ENCODE data around the gene TBC1D16.
"Not testable (repeated sequence)": the region's sequence is repeated elsewhere in the genome, so short reads cannot be mapped to it uniquely, and the experiment has no call there.

The TBC1D16 gene

DNA sequence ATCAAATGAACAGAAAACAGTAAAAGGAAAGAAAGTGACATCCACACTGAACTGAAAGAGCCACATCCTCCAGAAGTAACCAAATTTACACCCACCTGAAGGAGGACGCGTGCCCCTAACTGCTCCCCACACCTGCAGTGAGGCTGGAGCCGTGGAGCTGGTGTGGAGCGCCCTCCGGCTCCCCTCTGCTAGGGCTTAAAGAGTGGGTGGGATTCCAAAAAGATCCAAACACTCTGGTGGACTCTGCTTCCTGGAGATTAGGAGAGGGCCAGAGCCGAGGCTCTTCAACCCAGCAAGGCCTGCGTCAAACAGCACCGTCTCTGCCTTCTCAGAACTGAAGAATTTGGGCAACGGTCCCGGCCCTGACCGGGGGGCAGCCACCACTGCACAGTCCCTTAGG lies 16.0 kb upstream of the TBC1D16 start:
- DNase-seq, result no peak

DNA sequence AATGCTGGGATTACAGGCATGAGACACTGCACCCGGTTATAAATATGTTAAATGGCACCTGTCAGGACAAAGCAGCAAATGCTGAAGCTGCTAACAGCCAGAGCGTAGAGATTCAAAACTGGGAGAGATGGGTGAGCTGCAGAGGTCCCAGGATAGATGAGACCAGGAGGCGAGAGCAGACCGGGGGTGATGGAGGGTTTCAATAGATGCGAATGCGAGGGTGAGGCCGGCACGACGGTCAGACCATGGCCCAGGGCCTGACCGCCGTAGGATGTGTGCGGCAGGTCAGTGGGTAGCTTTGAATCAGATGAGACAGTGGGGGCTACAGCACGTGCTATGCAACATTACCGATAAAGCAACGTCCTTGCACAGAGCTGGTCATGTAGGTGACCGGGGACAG lies 15.0 kb upstream of the TBC1D16 start:
- no peak for DNase-seq

DNA sequence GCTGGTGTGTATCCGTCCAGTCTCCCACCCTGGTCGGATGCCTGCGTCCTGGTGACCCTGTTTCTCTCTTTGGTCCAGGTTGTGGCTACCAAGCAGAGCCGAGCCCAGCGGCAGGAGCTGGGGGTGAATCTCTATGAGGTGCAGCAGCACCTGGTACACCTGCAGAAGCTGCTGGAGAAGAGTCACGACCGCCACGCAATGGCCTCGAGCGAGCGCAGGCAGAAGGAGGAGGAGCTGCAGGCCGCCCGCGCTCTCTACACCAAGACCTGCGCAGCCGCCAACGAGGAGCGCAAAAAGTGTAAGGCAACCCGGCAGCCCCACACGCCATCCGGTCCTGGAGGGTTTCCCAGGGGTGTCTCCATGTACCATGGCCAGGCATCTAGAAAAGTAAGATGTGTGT lies 14.3 kb upstream of the TBC1D16 start:
- DNase-seq, result no peak

DNA sequence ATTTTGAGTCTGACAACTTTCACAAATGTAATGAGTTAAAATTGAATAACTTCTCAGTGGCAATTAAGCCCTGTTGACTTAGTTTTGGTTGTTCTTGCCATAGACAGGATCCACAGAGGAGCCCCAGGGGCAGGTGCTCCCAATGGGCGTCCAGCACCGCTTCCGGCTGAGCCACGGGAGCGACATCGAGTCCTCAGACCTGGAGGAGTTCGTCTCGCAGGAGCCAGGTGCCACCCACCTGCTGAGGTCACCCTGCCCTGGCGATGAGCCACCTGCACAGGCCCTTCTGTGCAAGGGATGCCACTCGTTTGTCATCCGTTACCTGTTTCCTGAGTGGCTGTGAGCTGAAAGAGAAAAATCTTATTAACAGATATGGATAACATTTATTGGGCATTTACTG lies 11.5 kb upstream of the TBC1D16 start:
- DNase-seq, result no peak

DNA sequence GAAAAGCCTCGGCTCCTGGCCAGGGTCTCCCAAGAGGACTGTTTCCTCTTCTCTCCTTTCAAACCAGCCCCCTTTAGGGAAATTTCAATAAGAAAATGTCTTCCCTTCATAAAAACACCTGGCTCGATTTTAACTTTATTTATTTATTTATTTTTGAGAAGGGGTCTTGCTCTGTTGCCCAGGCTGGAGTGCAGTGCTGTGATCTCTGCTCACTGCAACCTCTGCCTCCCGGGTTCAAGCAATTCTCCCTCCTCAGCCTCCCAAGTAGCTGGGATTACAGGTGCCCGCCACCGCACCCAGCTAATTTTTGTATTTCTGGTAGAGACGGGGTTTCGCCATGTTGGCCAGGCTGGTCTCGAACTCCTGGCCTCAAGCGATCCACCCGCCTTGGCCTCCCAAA lies 11.0 kb upstream of the TBC1D16 start:
- DNase-seq, result not testable (repeated sequence)

DNA sequence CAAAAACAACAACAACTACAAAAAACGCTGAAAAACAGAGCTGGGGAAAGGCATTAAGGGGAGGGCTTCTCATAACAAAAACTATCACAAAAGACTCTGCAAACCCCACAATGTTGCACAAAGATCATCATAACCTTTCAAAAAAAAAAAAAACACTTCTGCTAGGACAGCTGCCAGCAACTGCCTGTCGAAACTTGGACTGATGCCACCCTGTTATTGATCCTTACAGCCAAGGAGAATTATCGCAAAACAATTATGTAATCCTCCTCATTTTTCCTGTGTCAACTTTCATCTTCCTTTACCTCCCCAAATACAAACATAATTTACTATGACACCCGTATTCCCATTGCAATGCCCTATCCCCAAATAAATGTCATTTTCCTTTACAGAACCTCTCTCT lies 10.0 kb upstream of the TBC1D16 start:
- no peak for DNase-seq

DNA sequence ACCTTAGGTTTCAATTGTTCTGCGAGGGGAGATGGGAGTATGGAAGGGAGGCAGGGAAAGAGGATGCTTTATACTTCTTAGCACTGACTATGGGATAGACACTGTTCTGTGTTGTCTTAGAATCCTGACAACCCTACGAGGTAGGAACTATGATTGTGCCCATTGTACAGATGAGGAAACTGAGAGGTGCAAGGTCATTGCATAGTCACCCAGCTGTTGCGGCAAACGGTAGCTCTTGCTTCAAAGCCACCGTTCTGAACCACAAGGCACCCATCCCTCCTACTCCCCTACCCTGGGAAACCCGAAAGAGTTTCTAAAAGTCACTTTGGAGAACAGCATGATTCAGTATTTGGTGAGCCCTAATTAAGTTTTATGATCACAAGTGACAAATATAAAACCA lies 8.3 kb upstream of the TBC1D16 start:
- DNase-seq, result no peak

DNA sequence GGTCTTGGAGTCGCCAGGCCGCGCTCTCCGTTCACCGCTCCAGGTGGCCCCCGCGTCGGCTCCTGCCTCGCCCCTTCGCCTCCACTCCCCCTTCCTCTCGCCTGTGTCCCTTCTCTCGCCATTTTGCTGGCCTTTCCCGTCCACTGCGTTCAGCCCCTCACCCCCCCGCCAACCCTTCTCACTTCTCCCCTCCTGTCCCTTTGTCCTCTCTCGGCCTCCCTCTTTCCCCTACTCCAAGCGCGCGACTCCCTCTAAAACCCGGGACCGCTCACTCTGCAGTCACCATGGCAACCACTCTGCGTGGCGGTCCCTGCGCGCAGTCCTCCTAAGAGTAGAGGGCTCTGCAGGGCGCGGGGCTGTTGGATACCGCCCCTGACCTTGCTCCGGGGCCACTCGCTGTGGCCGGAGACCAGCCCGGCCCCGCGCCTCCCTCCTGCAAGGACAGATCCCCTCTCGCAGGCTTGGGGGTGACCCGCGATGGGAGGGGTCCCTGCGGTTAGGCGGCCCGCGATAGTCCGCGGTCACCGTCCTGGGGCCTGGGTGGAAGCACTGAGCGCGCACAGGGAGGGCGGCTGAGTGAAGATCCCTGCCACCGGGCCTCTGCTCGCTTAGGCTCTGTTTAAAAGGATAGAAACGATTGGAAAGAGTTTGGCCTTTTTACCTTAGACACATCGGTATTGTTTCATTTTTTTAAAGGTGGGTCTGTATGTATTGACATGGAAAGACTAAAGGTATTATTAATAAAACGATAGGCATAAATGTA lies 1.2 kb upstream of the TBC1D16 start:
- no peak for DNase-seq

DNA sequence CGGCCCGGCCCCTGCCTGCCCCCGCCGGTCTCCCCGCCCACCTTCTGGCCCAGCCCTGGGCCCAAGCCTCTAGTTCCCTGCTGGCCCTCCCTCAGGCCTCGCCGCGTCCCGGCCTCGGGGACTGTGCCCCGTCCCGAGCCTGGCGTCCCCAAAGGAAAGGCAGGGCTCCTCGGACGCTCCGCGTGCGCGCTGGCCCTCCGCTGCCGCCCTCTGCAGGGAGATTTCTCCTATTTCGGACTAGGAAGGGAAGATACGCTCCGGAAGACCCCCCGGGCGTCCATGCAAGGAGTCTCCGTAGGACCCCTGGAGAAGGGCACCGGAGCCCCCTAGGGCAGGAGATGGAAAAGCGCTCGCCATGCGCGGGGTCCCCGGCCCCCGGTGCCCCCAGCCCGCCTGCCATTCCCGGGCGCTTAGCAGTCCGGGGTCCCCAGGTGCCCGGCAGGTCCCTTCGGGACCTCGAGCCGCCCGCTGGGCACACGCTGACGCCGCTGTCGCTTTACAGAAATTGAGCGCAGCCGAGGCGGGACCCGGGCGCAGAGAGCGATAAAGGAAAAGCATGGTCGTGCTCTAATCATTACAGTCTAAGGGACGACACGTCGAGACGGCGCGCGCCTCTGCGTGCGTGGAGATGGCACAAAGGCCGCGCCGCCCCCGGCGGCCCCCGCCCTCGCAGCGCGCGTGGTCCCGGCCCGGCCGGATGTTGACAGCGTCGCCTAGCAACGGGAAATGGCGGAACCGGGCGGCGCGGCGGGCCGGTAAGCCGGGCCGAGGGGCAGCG lies 454 bp upstream of the TBC1D16 start, which contains the start of gene CCDC40:
Gene CCDC40, plus strand, starts transcription at position 706 of the 778 bp plus-strand sequence. Its CDS starts 21 bp downstream, at position 727.
- DNase-seq, result peak; percentile 37

DNA sequence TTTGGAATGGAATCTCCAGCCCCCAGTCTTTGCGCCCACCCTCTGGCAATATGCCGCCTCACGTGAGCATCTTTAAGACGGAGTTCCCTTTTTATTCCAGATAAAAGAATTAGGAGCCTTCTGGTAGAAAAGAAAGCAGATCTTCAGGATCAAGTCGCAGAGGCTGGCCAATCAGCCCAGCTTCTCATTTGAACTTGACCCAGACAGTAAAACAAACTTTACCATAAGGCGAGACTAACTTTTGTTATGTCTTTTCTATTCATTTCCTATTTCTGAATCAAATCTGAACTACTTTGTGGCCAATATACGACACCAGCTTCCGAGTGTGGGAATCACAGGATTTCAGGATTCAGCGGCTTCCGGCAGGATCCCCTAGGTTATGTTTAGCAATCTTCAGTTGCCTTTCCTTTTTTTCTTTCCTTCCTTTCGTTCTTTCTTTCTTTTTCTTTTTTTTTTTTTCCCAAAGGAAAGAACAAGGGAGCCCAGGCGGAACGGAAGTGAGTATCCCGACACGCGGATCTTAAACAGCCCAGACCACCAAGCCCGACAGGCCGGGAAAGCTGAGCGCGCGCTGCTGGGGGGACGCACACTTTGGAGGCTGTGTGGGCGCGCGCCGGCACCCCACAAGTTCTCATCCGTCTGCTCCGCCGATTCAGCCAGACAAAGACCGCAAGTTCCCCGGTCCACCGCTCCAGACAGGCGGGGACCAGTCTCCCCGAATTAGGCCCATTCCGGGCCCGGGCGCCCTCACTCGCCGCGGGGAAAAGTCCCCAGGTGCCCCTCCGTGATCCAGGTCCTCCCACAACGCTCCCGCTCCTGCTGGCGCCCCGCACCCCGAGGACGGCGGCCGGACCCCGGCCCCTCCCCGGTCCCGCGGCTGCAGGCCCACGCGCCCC lies 633 bp downstream of the TBC1D16 start:
- no peak for DNase-seq

DNA sequence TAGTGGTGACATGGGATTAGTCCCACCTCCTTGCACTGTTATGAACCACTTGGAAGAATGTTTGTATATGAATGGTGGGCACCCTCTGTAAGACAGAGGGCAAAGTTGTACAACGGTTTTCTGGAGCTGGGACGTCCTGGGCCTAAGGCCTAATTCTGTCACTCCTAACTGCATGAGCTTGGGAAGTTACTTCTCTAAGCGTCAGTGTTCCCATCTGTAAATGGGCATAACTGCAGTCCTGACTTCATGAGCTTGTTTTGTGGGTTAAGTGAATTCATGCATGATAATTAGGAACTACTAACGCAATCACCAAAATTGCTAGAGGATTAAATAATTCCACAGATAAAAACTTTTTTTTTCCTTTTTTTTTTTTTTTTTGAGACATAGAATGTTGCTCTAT lies 1.8 kb downstream of the TBC1D16 start:
- no peak for DNase-seq

DNA sequence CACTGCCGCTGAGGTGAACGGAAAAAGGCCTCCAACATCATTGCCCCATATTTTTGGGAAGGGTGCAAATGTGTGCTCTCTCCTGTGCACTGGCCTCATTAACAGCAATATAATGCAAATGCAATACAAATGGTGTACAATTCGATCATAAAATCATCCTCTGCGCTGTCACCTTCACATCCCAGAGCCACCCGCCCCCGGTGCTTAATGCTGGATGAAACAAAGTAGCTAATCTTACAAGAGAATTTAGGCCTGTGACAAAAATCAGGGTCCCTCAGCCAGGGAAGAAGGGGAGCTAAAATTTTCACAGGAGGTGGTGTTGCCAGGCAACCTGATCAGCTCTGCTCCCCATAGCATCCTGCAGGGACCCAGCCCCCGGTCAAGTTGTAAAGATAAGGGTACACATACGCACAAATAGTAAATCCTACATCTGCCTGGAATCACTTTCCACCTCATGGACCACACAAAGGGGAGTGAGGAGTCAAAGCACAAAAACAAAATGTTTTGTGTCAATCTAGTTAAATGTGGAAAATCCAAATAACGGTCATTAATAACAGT lies 3.0 kb downstream of the TBC1D16 start:
- no peak for DNase-seq

DNA sequence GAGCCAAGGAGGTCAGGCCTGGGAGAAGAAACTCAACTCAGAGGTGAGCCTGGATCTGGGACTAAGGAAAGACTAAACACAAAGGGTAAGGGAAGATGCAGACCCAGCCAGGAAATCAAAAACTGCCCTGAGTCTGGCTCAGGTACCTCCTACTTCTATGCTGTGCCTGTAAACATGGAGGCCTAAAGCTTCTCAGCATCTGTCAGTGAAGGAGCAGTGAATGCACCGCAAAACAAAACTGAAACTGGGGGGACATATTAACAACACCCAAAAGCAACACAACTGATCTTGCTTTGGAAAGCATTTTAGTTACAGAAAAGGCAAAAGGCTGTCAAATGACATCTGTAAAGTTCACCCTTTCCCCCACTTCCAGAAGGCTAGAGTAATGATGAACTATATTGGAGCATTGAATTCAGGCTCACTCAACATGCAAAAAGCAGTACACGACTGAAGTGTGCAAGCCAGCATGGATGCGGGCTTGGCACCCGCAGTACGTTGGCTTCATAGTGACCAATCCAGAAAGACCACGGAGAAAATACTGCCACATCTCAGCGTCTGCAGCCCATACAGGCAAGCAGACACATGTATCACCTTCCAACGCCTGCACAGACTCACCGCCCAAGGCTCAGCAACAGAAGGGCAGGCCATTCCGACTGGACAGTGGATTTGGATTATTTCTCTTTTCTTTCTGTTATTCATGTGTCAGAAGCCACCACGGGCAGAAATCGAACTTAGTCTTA lies 3.8 kb downstream of the TBC1D16 start:
- no peak for DNase-seq

DNA sequence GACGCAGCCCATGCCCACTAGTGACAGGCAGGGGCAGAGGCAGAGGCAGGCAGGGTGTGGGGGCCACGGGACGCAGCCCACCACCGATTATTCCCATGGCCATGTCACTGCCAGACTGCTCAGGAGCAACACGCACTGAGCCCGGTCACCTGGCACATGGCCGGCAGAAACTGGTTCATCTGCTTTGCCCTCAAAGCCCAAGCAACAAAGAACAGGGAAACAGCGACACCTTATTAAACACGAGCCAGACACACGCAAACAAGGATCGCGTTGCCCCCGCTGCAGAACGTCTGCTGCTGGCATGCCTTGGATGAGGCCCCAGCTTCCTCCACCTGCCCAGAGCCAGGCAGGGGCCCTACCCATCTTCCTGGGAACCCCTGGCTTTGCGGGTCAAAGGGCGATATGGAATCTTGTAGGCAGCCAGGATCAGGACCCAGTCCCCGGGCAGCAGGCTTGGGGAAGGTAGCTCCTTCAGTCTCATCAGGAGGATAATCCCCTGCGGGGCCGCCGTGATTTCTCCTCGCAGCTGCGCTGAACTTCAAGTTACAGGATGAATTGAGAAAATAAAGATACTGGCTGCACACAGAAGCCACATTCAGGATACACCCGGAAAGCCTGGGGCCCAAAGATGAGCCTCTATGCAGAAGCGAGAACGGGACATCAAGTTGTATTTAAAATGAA lies 4.8 kb downstream of the TBC1D16 start:
- DNase-seq, result no peak

DNA sequence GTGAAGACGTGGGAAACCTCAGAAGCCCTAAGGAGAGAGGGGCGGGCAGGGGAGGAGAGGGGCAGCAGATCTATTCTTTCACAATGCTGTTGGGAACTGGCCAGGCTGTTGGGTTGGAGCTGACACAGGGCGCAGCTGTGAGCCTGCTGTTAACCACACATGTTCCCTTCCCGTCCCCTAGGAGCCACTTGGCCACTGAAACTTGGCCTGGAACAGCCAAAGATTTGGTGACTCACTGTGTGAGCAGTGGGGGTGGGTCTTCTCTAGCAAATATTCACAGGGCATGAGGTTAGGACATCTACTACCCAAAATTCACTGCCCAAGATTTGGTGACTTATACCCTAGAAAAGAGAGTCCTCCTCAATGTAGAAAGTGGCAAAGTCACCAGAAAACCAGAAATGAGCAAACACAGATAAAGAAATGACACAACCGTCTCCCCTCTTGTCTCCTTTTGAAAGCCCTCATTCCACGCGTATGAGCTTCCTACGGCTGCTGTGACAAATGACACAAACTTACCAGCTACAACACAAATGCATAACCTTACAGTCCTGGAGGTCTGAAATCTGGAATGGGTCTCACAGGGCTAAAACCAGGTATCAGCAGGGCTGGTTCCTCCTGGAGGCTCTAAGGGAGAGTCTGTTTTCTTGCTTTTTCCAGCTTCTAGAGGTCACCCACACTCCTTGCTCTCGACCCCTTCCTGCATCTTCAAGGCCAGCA lies 6.3 kb downstream of the TBC1D16 start:
- DNase-seq, result no peak

DNA sequence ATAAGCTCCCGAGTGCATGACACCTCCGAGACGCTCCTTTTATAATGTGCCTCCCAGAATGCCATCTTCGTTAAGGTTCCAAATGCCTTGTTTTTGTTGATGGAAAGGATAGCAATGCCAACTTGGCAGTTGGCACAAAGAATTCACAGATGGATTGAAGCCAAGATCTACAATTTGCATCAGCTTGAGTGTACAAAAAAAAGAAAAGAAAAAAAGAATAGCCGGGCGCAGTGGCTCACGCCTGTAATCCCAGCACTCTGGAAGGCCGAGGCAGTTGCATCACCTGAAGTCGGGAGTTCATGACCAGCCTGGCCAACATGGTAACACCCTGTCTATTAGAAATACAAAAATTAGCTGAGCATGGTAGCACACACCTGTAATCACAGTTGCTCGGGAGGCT lies 7.6 kb downstream of the TBC1D16 start:
- DNase-seq, result no peak

DNA sequence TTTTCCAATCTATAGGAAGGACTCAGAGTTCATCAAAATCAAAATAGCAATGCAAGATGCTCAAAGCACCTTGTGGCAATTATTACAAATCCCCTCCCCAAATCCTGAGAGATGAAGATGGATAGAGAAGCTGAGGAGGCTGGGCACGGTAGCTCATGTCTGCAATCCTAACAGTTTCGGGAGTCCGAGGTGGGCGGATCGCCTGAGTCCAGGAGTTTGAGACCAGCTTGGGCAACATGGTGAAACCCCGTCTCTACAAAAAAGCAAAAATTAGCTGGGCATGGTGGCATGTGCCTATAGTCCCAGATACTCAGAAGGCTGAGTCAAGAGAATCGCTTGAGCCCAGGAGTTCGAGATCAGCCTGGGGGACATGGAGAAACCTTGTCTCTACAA lies 8.6 kb downstream of the TBC1D16 start:
- no peak for DNase-seq

DNA sequence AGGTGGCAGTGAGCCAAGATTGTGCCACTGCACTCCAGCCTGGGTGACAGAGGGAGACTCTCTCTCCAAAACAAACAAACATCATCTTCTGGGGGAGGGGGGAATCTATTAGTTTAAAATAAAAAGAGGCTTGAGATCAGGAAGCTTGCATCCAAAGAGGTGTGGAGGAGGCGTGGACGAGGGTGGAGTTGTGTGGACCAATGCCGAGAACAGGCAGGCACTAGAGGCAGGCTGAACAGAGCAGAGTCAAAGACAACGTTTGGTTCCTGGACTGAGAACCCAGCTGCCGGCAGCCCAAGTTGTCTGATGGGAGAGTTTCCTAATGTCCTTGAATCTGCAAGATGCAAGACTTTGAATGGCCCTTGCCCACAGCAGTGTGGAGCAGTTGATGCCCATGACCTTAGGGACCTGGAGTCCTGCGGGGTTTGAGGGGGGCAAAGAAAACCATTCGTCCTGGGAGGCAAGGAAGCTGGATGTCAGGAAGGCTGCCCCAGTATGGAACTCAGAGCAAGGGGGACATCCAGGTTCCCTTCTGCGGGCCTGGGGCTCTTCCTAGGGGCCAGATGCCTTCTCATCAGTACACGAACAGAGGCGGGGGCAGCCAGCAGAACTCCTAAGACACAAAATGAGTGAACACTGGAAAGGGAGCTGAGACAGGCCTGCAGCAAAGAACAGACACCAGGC lies 9.2 kb downstream of the TBC1D16 start:
- no peak for DNase-seq

DNA sequence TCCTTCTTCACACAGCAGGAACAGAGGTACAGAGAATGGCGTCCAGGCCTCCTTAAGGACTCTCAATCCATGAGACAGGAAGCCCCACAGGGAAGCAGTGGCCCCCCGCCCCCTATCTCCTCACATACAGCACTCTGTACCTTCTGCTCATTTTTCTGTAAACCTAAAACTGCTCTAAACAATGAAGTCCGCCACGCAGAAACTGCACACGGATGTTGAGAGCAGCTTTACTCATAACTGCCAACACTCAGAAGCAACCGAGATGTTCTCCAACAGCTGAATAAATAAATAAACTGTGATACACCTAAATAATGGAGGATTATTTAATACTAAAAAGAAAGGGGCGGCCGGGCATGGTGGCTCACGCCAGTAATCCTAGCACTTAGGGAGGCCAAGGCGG lies 9.9 kb downstream of the TBC1D16 start:
- DNase-seq, result no peak

DNA sequence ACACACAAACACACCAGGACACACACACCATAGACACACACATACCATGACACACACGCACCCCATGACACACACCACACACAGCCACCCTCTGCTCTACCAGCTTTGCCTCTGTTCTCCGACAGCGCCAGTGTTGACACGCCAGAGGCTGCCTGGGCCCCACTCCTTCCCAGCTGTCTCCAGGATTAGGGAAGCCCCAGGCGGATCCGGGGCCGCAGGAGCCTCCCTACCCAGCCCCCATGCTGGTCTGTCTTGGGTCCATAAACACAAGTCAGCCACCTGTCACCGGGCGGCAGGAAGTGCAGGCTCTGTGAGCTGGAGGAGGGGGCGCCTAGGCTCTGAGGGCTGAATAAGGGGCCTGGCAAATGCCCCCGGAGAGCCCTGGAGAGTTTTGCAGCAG lies 10.5 kb downstream of the TBC1D16 start:
- DNase-seq, result no peak

All from NCI-H1048 (cell line).